Uterus (tissue), 2 donors: ENCODE measurements around the gene KIAA1217.

ENCODE experiments used
- CTCF ChIP-seq, 4 experiments: fragments of 200-600 bp in 2 of 4; fragments of 450-650 bp in 2 of 4; sonication (generic) in 2 of 4; IDR thresholded peaks; one replicate each; pipeline ENCODE4 v1.5.1; 2016 to 2019; ENCODE audit warnings: antibody characterized with exemption in 4 of 4, mild to moderate bottlenecking in 2 of 4, moderate library complexity in 1 of 4
- POLR2A ChIP-seq, 2 donors: fragments of 450-650 bp; IDR thresholded peaks; one replicate each; pipeline ENCODE4 v1.6.1; 2016; ENCODE audit warnings: antibody characterized with exemption in 2 of 2, mild to moderate bottlenecking in 1 of 2, moderate library complexity in 1 of 2

- no peak for TF ChIP-seq CTCF (IDR thresholded peaks at IDR 0.05)
- no peak for TF ChIP-seq POLR2A (IDR thresholded peaks at IDR 0.05)
Measured at GRCh38 chr10:24453404-24453830, 244.5 kb downstream of the KIAA1217 start.
